Nephron (organoid): ENCODE data around the gene OS9.

Experiments used
- H3K27ac Mint-ChIP-seq, 3 experiments: 2 replicates each; pipeline ENCODE4 v1.8.0; 2020; ENCODE audit warnings: mixed read lengths in 3 of 3, mild to moderate bottlenecking in 2 of 3, moderate library complexity in 1 of 3
- H3K27me3 Mint-ChIP-seq: 2 replicates; pipeline ENCODE4 v1.8.0; 2021; ENCODE audit warnings: low read depth, mild to moderate bottlenecking, moderate library complexity, mixed read lengths
- H3K36me3 Mint-ChIP-seq: 2 replicates; pipeline ENCODE4 v1.8.0; 2020; ENCODE audit warnings: low read depth, mixed read lengths
- H3K4me1 Mint-ChIP-seq: 2 replicates; pipeline ENCODE4 v1.8.0; 2020; ENCODE audit warnings: mixed read lengths
- H3K4me3 Mint-ChIP-seq, 3 experiments: 2 replicates each; pipeline ENCODE4 v1.8.0; 2020; ENCODE audit warnings: mild to moderate bottlenecking in 3 of 3, mixed read lengths in 3 of 3, moderate library complexity in 2 of 3
- H3K9me3 Mint-ChIP-seq: 2 replicates; pipeline ENCODE4 v1.8.0; 2020; ENCODE audit warnings: mixed read lengths
- TF ChIP-seq, protein P1 (sequence below), 3 experiments: fragments of 200-600 bp; sonication (generic); IDR thresholded peaks; one replicate each; pipeline ENCODE4 v1.5.0; 2021; ENCODE audit warnings: antibody characterized with exemption in 3 of 3; ENCODE audit not compliant: unreplicated experiment in 3 of 3

Gene OS9

DNA sequence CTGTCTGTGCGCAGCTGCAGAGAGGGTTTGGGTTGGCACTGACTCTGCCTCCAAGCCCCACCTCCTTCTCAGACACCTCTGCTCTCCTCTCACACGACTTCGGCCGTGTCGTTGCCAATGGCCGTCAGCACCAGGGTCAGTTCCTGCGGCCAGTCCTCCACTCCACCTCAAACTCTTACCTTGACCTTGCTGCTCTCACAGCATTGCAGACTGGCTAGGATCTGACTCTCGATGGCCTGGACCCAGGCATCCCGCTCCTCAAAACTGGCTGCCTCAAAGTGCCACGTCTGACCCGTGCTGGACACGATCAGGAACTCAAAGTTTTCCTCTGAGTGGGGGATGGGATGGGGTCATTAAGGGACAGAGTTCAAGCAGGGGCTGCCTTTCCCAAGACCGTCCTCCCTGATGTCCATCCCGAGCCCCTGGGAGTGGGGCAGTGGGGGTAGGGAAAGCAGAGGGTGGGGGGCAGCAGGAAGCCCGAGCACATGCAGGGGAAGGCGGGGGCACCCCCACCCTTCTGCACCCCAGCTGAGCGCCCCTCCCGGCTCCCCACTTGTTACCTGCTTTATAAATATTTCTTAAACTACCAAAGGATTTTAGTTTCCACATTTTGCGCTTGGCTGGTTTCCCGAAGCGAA is 33.9 kb downstream of the OS9 start:
- Mint-ChIP-seq H3K27ac (no peak overlapping the region), H3K36me3 (peaks cover 12% of the 10 kb centered on the region), H3K4me1 (peaks cover 5% of the 10 kb centered on the region), H3K9me3 (no peaks in the 10 kb centered on the region), H3K4me3 (peak overlapping the region; percentile 48 to 70 (median 61)), H3K27me3 (peaks cover 96% of the 10 kb centered on the region)
- TF ChIP-seq, protein P1, sequence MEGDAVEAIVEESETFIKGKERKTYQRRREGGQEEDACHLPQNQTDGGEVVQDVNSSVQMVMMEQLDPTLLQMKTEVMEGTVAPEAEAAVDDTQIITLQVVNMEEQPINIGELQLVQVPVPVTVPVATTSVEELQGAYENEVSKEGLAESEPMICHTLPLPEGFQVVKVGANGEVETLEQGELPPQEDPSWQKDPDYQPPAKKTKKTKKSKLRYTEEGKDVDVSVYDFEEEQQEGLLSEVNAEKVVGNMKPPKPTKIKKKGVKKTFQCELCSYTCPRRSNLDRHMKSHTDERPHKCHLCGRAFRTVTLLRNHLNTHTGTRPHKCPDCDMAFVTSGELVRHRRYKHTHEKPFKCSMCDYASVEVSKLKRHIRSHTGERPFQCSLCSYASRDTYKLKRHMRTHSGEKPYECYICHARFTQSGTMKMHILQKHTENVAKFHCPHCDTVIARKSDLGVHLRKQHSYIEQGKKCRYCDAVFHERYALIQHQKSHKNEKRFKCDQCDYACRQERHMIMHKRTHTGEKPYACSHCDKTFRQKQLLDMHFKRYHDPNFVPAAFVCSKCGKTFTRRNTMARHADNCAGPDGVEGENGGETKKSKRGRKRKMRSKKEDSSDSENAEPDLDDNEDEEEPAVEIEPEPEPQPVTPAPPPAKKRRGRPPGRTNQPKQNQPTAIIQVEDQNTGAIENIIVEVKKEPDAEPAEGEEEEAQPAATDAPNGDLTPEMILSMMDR (IDR thresholded peaks at IDR 0.05; ENCODE audit: unreplicated experiment in 3 of 3) = no peak

DNA sequence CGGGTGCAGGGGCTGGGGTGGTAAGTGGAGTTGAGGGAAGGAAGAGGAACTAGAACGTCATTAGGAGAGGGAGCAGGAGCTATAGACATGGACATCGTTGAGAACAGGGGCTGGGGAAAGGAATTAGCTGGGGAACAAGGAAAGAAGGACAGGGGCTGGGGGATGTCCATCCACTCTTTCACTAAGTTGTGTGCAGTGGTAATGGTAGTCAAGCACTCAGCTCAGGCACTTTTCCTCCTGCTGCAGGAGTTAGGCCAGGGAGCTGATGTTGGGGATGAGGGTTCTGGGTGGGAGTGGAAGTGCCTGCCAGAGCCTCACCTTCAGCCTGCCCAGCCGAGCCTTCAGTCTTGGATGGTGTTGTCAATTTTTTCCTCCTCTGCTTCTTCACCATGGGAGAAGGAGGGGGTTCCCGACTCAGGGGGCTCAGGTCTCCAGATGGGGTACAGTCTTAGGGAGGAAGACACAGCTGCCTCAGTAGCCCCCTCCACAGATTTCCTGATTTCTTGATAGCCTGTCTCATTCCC is 35.5 kb downstream of the OS9 start:
- Mint-ChIP-seq H3K9me3 (no peaks in the 10 kb centered on the region), H3K27ac (no peak overlapping the region), H3K4me1 (peaks cover 7% of the 10 kb centered on the region), H3K36me3 (peaks cover 12% of the 10 kb centered on the region), H3K27me3 (peaks cover 96% of the 10 kb centered on the region), H3K4me3 (peak overlapping the region in 2 of 3 experiments; percentile 18 to 53)
- TF ChIP-seq, protein P1 (IDR thresholded peaks at IDR 0.05; ENCODE audit: unreplicated experiment in 3 of 3) = no peak

DNA sequence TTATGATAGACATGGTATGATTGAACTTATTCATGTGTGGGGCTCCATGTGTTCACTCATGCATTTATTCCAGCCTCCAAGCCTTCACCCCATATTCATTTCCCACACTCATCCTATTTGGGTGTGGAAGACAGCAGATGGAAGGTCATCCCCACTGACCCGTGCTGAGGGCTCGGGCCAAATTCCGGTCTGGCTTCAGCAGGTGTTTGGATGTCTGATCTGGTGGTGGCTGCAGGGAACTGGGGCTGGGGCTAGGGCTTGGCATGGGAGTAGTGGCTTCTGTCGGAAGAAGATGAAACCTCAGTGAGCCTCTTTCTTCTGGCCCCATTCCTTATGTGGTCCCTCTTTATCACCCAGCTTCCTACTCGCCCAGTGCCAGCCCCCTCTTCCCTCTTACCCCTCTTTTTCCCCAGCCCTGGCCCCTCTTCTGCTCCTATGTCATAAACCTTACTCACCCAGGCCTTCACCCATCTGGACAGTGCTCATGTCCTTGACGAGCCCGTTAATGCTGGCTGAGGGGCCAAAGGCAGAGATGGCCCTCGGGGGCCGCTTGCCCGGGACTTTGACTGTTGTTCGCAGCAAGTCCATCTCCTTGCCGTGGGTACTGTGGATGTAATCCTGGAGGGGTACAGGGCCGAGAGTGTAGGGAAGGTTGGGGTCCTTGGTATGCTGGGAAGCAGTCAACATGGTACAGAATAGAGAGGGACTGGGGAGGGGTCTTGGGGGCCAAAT is 36.6 kb downstream of the OS9 start:
- H3K9me3 Mint-ChIP-seq = no peaks in the 10 kb centered on the region
- peaks cover 12% of the 10 kb centered on the region for H3K36me3 Mint-ChIP-seq
- H3K4me3 Mint-ChIP-seq = no peak overlapping the region
- H3K27me3 Mint-ChIP-seq = peaks cover 96% of the 10 kb centered on the region
- TF ChIP-seq, protein P1 (IDR thresholded peaks at IDR 0.05; ENCODE audit: unreplicated experiment in 3 of 3) = no peak
- no peak overlapping the region for H3K27ac Mint-ChIP-seq
- peaks cover 18% of the 10 kb centered on the region for H3K4me1 Mint-ChIP-seq

DNA sequence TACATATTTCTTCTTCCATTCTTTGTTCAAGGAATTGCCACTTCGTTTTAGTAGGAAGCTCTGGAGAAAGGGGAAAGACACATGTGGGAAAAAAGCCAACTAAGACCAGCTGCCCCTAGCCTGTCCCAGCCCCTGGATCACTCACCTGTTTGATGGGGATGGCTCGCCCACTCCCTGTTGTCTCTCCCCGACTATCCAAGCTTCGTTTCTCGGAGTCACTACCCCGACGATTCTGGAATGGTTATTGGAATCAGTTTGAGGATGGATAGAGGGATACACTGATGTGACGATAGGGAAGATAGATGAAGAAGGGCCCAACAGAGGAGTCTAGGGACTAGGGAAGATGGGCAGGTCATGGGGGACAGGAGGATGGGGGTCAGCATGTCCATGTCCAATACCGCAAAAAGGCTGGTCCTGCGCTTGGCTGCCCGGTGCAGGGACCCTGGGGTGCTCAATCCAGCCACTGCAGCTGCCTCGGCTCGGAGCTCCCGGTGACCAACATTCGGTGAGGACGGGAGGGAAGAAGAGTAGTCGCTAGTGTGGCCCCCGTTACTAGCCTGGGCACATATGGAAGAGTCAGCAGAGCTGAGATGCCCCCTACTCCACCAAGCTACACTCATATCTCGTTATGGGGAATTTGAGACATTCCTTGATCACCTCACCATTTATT is 37.6 kb downstream of the OS9 start:
- Mint-ChIP-seq H3K36me3 (peaks cover 12% of the 10 kb centered on the region), H3K4me1 (peaks cover 26% of the 10 kb centered on the region), H3K9me3 (no peaks in the 10 kb centered on the region), H3K27me3 (peaks cover 99% of the 10 kb centered on the region), H3K27ac (no peak overlapping the region), H3K4me3 (no peak overlapping the region)
- TF ChIP-seq, protein P1 (IDR thresholded peaks at IDR 0.05; ENCODE audit: unreplicated experiment in 3 of 3) = no peak

DNA sequence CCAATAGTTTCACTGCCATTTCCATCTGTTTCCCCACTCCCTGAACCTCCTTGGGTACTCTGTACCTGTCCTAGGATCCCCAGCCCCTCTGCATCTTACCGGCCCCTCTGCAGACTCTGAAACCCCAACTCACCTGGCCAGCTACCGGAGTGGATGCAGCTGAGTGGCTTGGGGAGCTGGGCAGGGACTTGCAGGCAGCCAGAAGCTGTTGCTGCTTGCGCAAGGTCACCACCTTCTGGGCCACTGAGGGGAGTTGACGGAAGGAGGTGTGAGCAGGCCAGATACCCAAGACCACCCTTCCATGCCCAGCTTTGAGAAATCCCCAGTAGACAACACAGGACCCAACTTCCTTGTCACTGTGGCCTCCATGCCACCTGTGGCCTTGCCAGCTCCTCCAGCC is 38.3 kb downstream of the OS9 start:
- Mint-ChIP-seq H3K4me3 (no peak overlapping the region), H3K4me1 (peaks cover 30% of the 10 kb centered on the region), H3K27ac (no peak overlapping the region), H3K27me3 (peaks cover 100% of the 10 kb centered on the region), H3K9me3 (no peaks in the 10 kb centered on the region), H3K36me3 (peaks cover 12% of the 10 kb centered on the region)
- TF ChIP-seq, protein P1 (IDR thresholded peaks at IDR 0.05; ENCODE audit: unreplicated experiment in 3 of 3) = no peak
